Right atrium auricular region (tissue), 2 donors: ENCODE results near the gene RNF182. TPM values are rescaled to one million over a fixed set of nuclear protein-coding genes. Genes with fewer than 3 reads are reported as not detected.

Experiments used
- DNase-seq: peaks from one replicate; pipeline ENCODE4 v3.0.0-alpha.2; 2019; ENCODE audit warnings: low spot score
- H3K27ac ChIP-seq, 2 donors: fragments of 200-600 bp; sonication (generic); 1 replicate in 1 of 2; 2 replicates in 1 of 2; pipeline ENCODE4 v1.5.1; 2016 to 2019
- H3K27me3 ChIP-seq, 2 donors: fragments of 200-600 bp; sonication (generic); one replicate each; pipeline versions ENCODE4 v1.5.1 to v1.6.0; 2017 to 2019
- H3K36me3 ChIP-seq: fragments of 200-600 bp; sonication (generic); one replicate; pipeline ENCODE4 v1.5.1; 2016
- H3K4me1 ChIP-seq, 2 donors: fragments of 200-600 bp; sonication (generic); one replicate each; pipeline versions ENCODE4 v1.5.1 to v1.6.0; 2017 to 2019
- H3K4me3 ChIP-seq, 2 donors: fragments of 200-600 bp; sonication (generic); 1 replicate in 1 of 2; 2 replicates in 1 of 2; pipeline ENCODE4 v1.5.1; 2017 to 2019; ENCODE audit warnings: mild to moderate bottlenecking in 1 of 2, moderate library complexity in 1 of 2
- H3K9me3 ChIP-seq, 2 donors: fragments of 200-600 bp; sonication (generic); one replicate each; pipeline ENCODE4 v1.5.1; 2019
- CTCF ChIP-seq, 2 donors: fragments of 200-600 bp; sonication (generic); IDR thresholded peaks; one replicate each; pipeline ENCODE4 v1.5.1; 2019; ENCODE audit warnings: antibody characterized with exemption in 2 of 2
- total RNA-seq, 2 donors: library from RNA; depleted of rRNA; stranded (reverse); fragments of >200 nt; gene quantifications; one replicate each; pipeline ENCODE4 v1.1.0, GENCODE V29; 2016

The RNF182 gene
- total RNA-seq, 2 donors from 2014 or later, result 0.67 to 0.83 TPM

- Histone ChIP-seq H3K9me3 (no peaks in the 10 kb centered on the region), H3K4me3 (no peak overlapping the region), H3K4me1 (no peaks in the 10 kb centered on the region), H3K27me3 (no peaks in the 10 kb centered on the region), H3K27ac (no peak overlapping the region), H3K36me3 (no peaks in the 10 kb centered on the region)
- no peak for DNase-seq
- TF ChIP-seq CTCF (IDR thresholded peaks at IDR 0.05), result no peak
Measured at GRCh38 chr6:13980534-13980933, 55.8 kb downstream of the RNF182 start.

GRCh38 chr6:13985663-13986325 is 61.0 kb downstream of the RNF182 start:
- no peaks in the 10 kb centered on the region for H3K27me3 ChIP-seq

DNA sequence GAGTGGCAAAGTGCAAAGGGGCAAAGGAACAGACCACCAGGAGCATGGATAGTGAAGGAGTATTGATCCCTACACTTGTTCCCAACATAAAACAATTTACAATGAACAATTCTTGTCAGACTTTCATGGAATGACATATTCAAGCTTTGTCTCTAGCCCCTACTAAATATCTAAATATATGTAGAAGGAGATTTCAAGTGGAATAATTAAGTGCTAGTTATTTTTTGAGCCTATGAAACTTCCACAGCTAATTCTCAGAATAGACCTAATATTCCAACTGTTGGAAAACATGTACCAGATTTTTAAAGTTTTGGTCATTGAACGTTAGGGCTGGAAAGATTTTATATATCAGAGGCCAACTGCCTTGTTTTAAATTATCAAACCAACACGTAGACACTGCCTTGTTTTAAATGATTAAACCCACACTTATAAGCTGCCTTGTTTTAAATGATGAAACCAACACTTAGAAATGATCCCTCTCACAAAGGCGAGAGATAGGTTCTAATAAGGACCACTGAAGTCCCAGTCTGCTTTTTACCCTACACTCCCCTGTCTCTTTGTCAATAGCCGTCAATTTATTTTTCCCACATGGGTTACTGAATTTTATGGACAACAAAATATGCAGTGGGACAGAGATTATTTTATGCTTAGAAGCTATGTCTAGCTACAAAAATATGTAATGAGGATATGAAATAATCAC is 62.1 kb downstream of the RNF182 start:
- no peak for DNase-seq
- Histone ChIP-seq H3K4me1 (no peaks in the 10 kb centered on the region), H3K27me3 (no peaks in the 10 kb centered on the region), H3K9me3 (no peaks in the 10 kb centered on the region), H3K36me3 (no peaks in the 10 kb centered on the region), H3K4me3 (no peak overlapping the region), H3K27ac (no peak overlapping the region)
- no peak for TF ChIP-seq CTCF (IDR thresholded peaks at IDR 0.05)

More at GRCh38 chr6:13985663-13986325, 61.0 kb downstream of the RNF182 start:
- Histone ChIP-seq H3K4me1 (no peaks in the 10 kb centered on the region), H3K27ac (no peak overlapping the region), H3K9me3 (no peaks in the 10 kb centered on the region), H3K4me3 (no peak overlapping the region), H3K36me3 (no peaks in the 10 kb centered on the region)
- no peak for TF ChIP-seq CTCF (IDR thresholded peaks at IDR 0.05)
- no peak for DNase-seq

- DNase-seq, result no peak
- Histone ChIP-seq H3K27ac (no peak overlapping the region), H3K36me3 (no peaks in the 10 kb centered on the region), H3K4me3 (no peak overlapping the region), H3K27me3 (no peaks in the 10 kb centered on the region), H3K4me1 (no peaks in the 10 kb centered on the region), H3K9me3 (no peaks in the 10 kb centered on the region)
- TF ChIP-seq CTCF (IDR thresholded peaks at IDR 0.05), result no peak
Measured at GRCh38 chr6:13987400-13987865, 62.7 kb downstream of the RNF182 start.

DNA sequence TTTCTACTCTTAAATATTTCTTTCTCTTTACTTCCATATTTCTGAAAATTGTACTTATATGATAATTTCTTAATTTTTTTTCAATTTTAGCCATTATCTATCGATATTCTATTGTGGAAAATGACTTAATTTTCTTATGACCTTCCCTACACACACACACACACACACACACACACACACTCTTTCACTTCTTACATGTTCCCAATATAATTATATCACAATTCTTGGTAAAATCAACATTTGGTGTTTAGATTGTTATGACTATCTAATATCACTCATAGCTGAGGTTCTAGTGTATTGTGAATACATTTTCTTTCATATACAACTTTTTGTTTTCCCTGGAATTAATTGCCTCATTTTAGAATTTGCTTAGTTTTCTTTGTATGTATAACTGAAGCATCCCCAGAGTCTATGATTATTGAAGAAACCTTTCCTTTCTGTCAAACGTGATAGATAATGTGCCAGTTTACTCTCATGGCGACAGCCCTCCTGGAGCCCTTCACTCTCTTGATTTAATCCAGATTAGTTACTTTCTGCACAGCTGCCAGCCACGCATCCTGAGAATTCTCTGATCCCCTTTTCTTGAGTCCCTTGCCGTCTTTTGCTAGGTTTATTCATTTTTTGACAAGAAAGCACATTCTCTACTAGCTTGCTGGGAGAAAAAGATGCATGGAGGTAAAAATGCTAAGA is 63.4 kb downstream of the RNF182 start:
- no peaks in the 10 kb centered on the region for H3K27me3 ChIP-seq
- H3K4me3 ChIP-seq, result no peak overlapping the region
- H3K4me1 ChIP-seq, result no peaks in the 10 kb centered on the region
- H3K9me3 ChIP-seq, result no peaks in the 10 kb centered on the region
- no peak for DNase-seq
- TF ChIP-seq CTCF (IDR thresholded peaks at IDR 0.05), result no peak
- no peaks in the 10 kb centered on the region for H3K36me3 ChIP-seq
- H3K27ac ChIP-seq, result no peak overlapping the region
